ENCODE measurements around the gene RPL15. TPM values are rescaled to one million over a fixed set of nuclear protein-coding genes. Genes with fewer than 3 reads are reported as not detected.

The RPL15 gene
- total and polyA plus RNA-seq, 2 of the 13 experiments (the other 11 are each of a cell fraction or from before 2014, with no cell fraction given), result 1,297 to 3,693 TPM

DNA sequence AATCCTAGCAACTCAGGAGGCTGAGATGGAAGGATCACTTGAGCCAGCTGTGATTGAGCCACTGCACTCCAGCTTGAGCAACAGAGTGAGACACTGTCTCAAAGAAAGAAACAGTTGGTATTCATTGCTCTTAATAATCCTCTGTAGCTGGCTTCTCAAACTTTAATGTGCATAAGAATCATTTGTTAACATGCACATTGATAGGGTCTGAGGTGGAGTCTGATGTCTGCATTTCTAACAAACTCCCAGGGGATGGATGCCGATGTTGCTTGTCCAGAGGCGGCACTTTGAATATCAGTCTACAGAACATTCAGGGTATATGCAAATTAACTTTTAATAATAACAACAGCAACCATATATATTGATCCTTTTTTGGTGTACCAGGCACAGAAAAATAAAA is 40.0 kb upstream of the RPL15 start:
- intact Hi-C loops (cut with micrococcal nuclease; ENCODE audit: unreplicated experiment), result no loop called here
- H3K36me3 ChIP-seq (replicated peaks in 1 of 2; ENCODE audit: control insufficient read depth in 1 of 2, insufficient read depth in 2 of 2, low read length in 2 of 2), result no peaks in the 10 kb centered on the region; a peak in 1 of 5 replicates
- H3K9ac ChIP-seq (ENCODE audit: insufficient read depth, low read depth, low read length), result no peak overlapping the region
- CTCF ChIA-PET (ENCODE audit: low intra/inter-chr PET ratio, low total read pairs), result no interaction called here
- H3K27me3 ChIP-seq (ENCODE audit: control insufficient read depth in 1 of 2, insufficient read depth in 2 of 2, low read length in 2 of 2), result no peaks in the 10 kb centered on the region
- DNase-seq (ENCODE audit: low spot score) (no peak), FAIRE-seq (no peak), ATAC-seq (no peak)
- in situ Hi-C loops (cut with HindIII; ENCODE audit: extremely low pct_ligation_motif_present, low pct_unique_long_range_greater_than_20kb), result no loop called here
- TF ChIP-seq POGZ (CRISPR knock-in tag; IDR thresholded peaks at IDR 0.05) (no peak), ZNF749 (CRISPR knock-in tag; IDR thresholded peaks at IDR 0.05; ENCODE audit: borderline replicate concordance) (no peak), THAP11 (CRISPR knock-in tag; IDR thresholded peaks at IDR 0.05) (no peak), ATAD3A (CRISPR knock-in tag; IDR thresholded peaks at IDR 0.05) (no peak), ZNF761 (CRISPR knock-in tag; conservative IDR thresholded peaks at IDR 0.05) (no peak), RBAK (CRISPR knock-in tag; IDR thresholded peaks at IDR 0.05) (no peak), NFYB (CRISPR knock-in tag; IDR thresholded peaks at IDR 0.05) (no peak), ERF (CRISPR knock-in tag; IDR thresholded peaks at IDR 0.05) (no peak), ZNF563 (CRISPR knock-in tag; IDR thresholded peaks at IDR 0.05) (no peak), TARDBP (CRISPR knock-in tag; IDR thresholded peaks at IDR 0.05) (no peak), HOXA5 (CRISPR knock-in tag; IDR thresholded peaks at IDR 0.05) (no peak), ZNF292 (CRISPR knock-in tag; IDR thresholded peaks at IDR 0.05; ENCODE audit: borderline replicate concordance, low read depth) (no peak), NR1H2 (CRISPR knock-in tag; IDR thresholded peaks at IDR 0.05; ENCODE audit: borderline replicate concordance, low read depth) (no peak), HNF1B (CRISPR knock-in tag; IDR thresholded peaks at IDR 0.05) (no peak), IKZF1 (IDR thresholded peaks at IDR 0.05) (no peak)
- TF ChIP-seq, protein P1, sequence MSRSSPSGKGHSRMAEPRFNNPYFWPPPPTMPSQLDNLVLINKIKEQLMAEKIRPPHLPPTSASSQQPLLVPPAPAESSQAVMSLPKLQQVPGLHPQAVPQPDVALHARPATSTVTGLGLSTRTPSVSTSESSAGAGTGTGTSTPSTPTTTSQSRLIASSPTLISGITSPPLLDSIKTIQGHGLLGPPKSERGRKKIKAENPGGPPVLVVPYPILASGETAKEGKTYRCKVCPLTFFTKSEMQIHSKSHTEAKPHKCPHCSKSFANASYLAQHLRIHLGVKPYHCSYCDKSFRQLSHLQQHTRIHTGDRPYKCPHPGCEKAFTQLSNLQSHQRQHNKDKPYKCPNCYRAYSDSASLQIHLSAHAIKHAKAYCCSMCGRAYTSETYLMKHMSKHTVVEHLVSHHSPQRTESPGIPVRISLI (CRISPR knock-in tag; IDR thresholded peaks at IDR 0.05; ENCODE audit: borderline replicate concordance), result no peak
- TF ChIP-seq, protein P2, sequence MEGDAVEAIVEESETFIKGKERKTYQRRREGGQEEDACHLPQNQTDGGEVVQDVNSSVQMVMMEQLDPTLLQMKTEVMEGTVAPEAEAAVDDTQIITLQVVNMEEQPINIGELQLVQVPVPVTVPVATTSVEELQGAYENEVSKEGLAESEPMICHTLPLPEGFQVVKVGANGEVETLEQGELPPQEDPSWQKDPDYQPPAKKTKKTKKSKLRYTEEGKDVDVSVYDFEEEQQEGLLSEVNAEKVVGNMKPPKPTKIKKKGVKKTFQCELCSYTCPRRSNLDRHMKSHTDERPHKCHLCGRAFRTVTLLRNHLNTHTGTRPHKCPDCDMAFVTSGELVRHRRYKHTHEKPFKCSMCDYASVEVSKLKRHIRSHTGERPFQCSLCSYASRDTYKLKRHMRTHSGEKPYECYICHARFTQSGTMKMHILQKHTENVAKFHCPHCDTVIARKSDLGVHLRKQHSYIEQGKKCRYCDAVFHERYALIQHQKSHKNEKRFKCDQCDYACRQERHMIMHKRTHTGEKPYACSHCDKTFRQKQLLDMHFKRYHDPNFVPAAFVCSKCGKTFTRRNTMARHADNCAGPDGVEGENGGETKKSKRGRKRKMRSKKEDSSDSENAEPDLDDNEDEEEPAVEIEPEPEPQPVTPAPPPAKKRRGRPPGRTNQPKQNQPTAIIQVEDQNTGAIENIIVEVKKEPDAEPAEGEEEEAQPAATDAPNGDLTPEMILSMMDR (CRISPR knock-in tag; IDR thresholded peaks at IDR 0.05), result no peak
- TF ChIP-seq, protein P3, sequence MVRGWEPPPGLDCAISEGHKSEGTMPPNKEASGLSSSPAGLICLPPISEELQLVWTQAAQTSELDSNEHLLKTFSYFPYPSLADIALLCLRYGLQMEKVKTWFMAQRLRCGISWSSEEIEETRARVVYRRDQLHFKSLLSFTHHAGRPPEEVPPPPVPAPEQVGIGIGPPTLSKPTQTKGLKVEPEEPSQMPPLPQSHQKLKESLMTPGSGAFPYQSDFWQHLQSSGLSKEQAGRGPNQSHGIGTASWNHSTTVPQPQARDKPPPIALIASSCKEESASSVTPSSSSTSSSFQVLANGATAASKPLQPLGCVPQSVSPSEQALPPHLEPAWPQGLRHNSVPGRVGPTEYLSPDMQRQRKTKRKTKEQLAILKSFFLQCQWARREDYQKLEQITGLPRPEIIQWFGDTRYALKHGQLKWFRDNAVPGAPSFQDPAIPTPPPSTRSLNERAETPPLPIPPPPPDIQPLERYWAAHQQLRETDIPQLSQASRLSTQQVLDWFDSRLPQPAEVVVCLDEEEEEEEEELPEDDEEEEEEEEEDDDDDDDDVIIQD (CRISPR knock-in tag; IDR thresholded peaks at IDR 0.05; ENCODE audit: low read depth), result no peak
- H3K79me2 ChIP-seq (ENCODE audit: insufficient read depth, low read length), result peaks cover 5% of the 10 kb centered on the region
- H3K4me1 ChIP-seq (ENCODE audit: insufficient read depth, low read length), result no peaks in the 10 kb centered on the region; the same call in 1 of the 2 replicates
- no peak overlapping the region for H2AFZ ChIP-seq (ENCODE audit: low read length)
- 100% methylated on average over 2 of the region's 2 CpGs for WGBS (ENCODE audit: low lambda C conversion rate)
- 0 out of 2 replicates have a peak, but pooled peaks cover 3% of the 10 kb centered on the region for H4K20me1 ChIP-seq (ENCODE audit: insufficient read depth, low read length)
- POLR2A ChIA-PET, result no interaction called here
- no peaks in the 10 kb centered on the region for H3K9me3 ChIP-seq (ENCODE audit: low read length)
- BruUV-seq (replicated peaks), result no TSS peak
- no peak overlapping the region for H3K4me2 ChIP-seq (ENCODE audit: low read depth, low read length)
- no peak overlapping the region for H3K27ac ChIP-seq (ENCODE audit: extremely low read length, insufficient read depth, low read length)
- no peak overlapping the region for H3K4me3 ChIP-seq (replicated peaks in 1 of 3; ENCODE audit: insufficient read depth in 1 of 3, low read depth in 2 of 3, low read length in 3 of 3)
